SK-N-SH (cell line): ENCODE results near the gene DGKI. TPM values are rescaled to one million over a fixed set of nuclear protein-coding genes. Genes with fewer than 3 reads are reported as not detected.

Experiments
- CTCF ChIA-PET: fragments of 300-600, 350-600 bp; formaldehyde crosslinking; extraction: SDS; loops from one replicate; lab custom pipeline; 2021; lab: Yijun Ruan, JAX
- POLR2A ChIA-PET: fragments of 350-600 bp; sonication (Branson Sonifier 250); formaldehyde crosslinking; extraction: SDS; loops from one replicate; lab custom pipeline; 2020; ENCODE audit warnings: antibody characterized with exemption, inconsistent platforms; lab: Yijun Ruan, JAX
- DNase-seq: peaks from one replicate; pipeline ENCODE4 v3.0.0; 2012
- H2AFZ ChIP-seq: fragments of 200-600 bp; sonication (generic); 2 replicates; pipeline ENCODE4 v1.8.1; 2016; ENCODE audit warnings: antibody characterized with exemption, mild to moderate bottlenecking, low read depth
- H3F3A ChIP-seq: fragments of 200-600 bp; sonication (generic); replicated peaks from 2 replicates; pipeline ENCODE3; 2016; ENCODE audit warnings: antibody characterized with exemption, mild to moderate bottlenecking; ENCODE audit not compliant: insufficient read depth
- H3K27ac ChIP-seq, 2 experiments: fragments of 200-500 bp in 1 of 2; fragments of 200-600 bp in 1 of 2; sonication (Bioruptor generic) in 1 of 2; sonication (generic), shearing (Covaris generic) in 1 of 2; 2 replicates each; pipeline versions ENCODE4 v1.5.1 to v1.6.1; 2014 to 2016; ENCODE audit warnings: low read depth in 2 of 2, inconsistent platforms in 1 of 2, low read length in 1 of 2, mild to moderate bottlenecking in 1 of 2, mixed read lengths in 1 of 2
- H3K27me3 ChIP-seq: fragments of 200-600 bp; sonication (generic), shearing (Covaris generic); 2 replicates; pipeline ENCODE4 v1.6.1; 2016; ENCODE audit warnings: mixed run types; ENCODE audit not compliant: insufficient read depth
- H3K36me3 ChIP-seq, 2 experiments: fragments of 200-500 bp in 1 of 2; fragments of 200-600 bp in 1 of 2; sonication (Bioruptor generic) in 1 of 2; sonication (generic) in 1 of 2; replicated peaks in 1 of 2; 2 replicates each; pipeline versions ENCODE3 to v1.5.1; 2014 to 2016; ENCODE audit warnings: low read length in 1 of 2, mild to moderate bottlenecking in 1 of 2; ENCODE audit not compliant: insufficient read depth in 2 of 2, control insufficient read depth in 1 of 2
- H3K4me1 ChIP-seq, 2 experiments: fragments of 200-500 bp in 1 of 2; fragments of 200-600 bp in 1 of 2; sonication (Bioruptor generic) in 1 of 2; sonication (generic), shearing (Covaris generic) in 1 of 2; 2 replicates each; pipeline versions ENCODE4 v1.5.1 to v1.6.1; 2014 to 2016; ENCODE audit warnings: low read depth in 1 of 2, low read length in 1 of 2, mixed run types in 1 of 2; ENCODE audit not compliant: insufficient read depth in 2 of 2, control insufficient read depth in 1 of 2
- H3K4me2 ChIP-seq: fragments of 200-600 bp; sonication (generic), shearing (Covaris generic); 2 replicates; pipeline ENCODE4 v1.6.1; 2017; ENCODE audit warnings: mixed run types
- H3K4me3 ChIP-seq, 2 experiments: fragments of 200-500 bp in 1 of 2; fragments of 200-600 bp in 1 of 2; sonication (Bioruptor generic) in 1 of 2; sonication (generic), shearing (Covaris generic) in 1 of 2; 2 replicates each; pipeline versions ENCODE4 v1.5.1 to v1.8.1; 2014 to 2016; ENCODE audit warnings: low read depth in 2 of 2, inconsistent platforms in 1 of 2, low read length in 1 of 2, mild to moderate bottlenecking in 1 of 2, mixed read lengths in 1 of 2, moderate library complexity in 1 of 2
- H3K79me2 ChIP-seq: fragments of 200-600 bp; sonication (generic); 2 replicates; pipeline ENCODE4 v1.8.1; 2017; ENCODE audit warnings: mild to moderate bottlenecking; ENCODE audit not compliant: insufficient read depth
- H3K9ac ChIP-seq: fragments of 200-600 bp; sonication (generic); 2 replicates; pipeline ENCODE4 v1.6.1; 2017; ENCODE audit warnings: mixed run types
- H3K9me2 ChIP-seq: fragments of 200-600 bp; sonication (generic); 2 replicates; pipeline ENCODE4 v1.6.1; 2017; ENCODE audit warnings: mixed run types
- H3K9me3 ChIP-seq: fragments of 200-600 bp; sonication (generic); 2 replicates; pipeline ENCODE4 v1.6.1; 2017; ENCODE audit warnings: mixed run types, mild to moderate bottlenecking, moderate library complexity
- H4K20me1 ChIP-seq: fragments of 200-600 bp; sonication (generic); 2 replicates; pipeline ENCODE4 v1.6.1; 2017; ENCODE audit warnings: mild to moderate bottlenecking, mixed run types; ENCODE audit not compliant: insufficient read depth
- CTCF ChIP-seq: fragments of 200-600 bp; sonication (generic); IDR thresholded peaks from 2 replicates; pipeline ENCODE4 v1.6.1; 2017; ENCODE audit warnings: antibody characterized with exemption, mild to moderate bottlenecking, moderate library complexity
- IRF3 ChIP-seq: fragments of 150-350 bp; IDR thresholded peaks from 2 replicates; pipeline ENCODE4 v1.6.1; 2016; ENCODE audit warnings: mild to moderate bottlenecking, low read depth, low read length
- PBX3 ChIP-seq: IDR thresholded peaks from 2 replicates; pipeline ENCODE4; 2012
- SIN3A ChIP-seq: IDR thresholded peaks from 2 replicates; pipeline ENCODE4 v1.6.1; 2012; ENCODE audit warnings: low read depth, mild to moderate bottlenecking, low read length, moderate library complexity, borderline replicate concordance
- TAF1 ChIP-seq: IDR thresholded peaks from 2 replicates; pipeline ENCODE4 v1.6.1; 2012; ENCODE audit warnings: low read depth, mild to moderate bottlenecking, low read length, moderate library complexity, borderline replicate concordance
- USF2 ChIP-seq: fragments of 150-350 bp; IDR thresholded peaks from 2 replicates; pipeline ENCODE4 v1.6.1; 2017; ENCODE audit warnings: antibody characterized with exemption, low read length, low read depth, borderline replicate concordance
- YY1 ChIP-seq: IDR thresholded peaks from 2 replicates; pipeline ENCODE4 v1.4.0; 2012; ENCODE audit warnings: low read depth, mild to moderate bottlenecking
- ZBTB33 ChIP-seq: IDR thresholded peaks from 2 replicates; pipeline ENCODE4 v1.4.0; 2012; ENCODE audit warnings: low read depth, borderline replicate concordance
- WGBS: methylation state at CpG from one replicate; pipeline ENCODE4 v1.1.6; 2017; ENCODE audit warnings: low lambda C conversion rate; 5-methylcytosine and 5-hydroxymethylcytosine counted together
- polyA plus RNA-seq, 3 experiments: library from polyadenylated mRNA; depleted of rRNA; stranded (reverse); fragments of >200 nt; gene quantifications; 2 replicates each; pipeline ENCODE4 v1.2.3, GENCODE V29; 2012

DGKI gene
- polyA plus RNA-seq, 1 of the 3 experiments (the other 2 are of a cell fraction): 1.3 TPM

- TF ChIP-seq CTCF: no peak
- no peak for DNase-seq
- Histone ChIP-seq H3K4me2 (no peak overlapping the region), H3K9me3 (no peaks in the 10 kb centered on the region), H3K4me3 (no peak overlapping the region), H3K9me2 (no peaks in the 10 kb centered on the region), H3F3A (peaks cover 8% of the 10 kb centered on the region), H3K9ac (no peak overlapping the region), H3K27me3 (no peaks in the 10 kb centered on the region), H3K4me1 (peaks cover 0 to 11% of the 10 kb centered on the region in 2 experiments; a peak in 2 of 4 replicates), H3K79me2 (no peaks in the 10 kb centered on the region), H4K20me1 (no peaks in the 10 kb centered on the region), H3K36me3 (peaks cover 0 to 2% of the 10 kb centered on the region in 2 experiments), H3K27ac (no peak overlapping the region), H2AFZ (no peak overlapping the region)
- WGBS: 82% methylated on average over 3 of the region's 3 CpGs
- ChIA-PET CTCF (interaction anchor here (0.8 to 1.6 kb wide), 3 partner anchors 12 to 60 kb away, joined by 3 read pairs; no protein-coding TSS in a partner anchor), POLR2A (no interaction called here)
These were observed 151.3 kb downstream of the DGKI start for GRCh38 chr7:137695494-137695893.

- H3K9me3 ChIP-seq: no peaks in the 10 kb centered on the region
- no peaks in the 10 kb centered on the region for H4K20me1 ChIP-seq
- H3K9ac ChIP-seq: no peak overlapping the region
- H2AFZ ChIP-seq: no peak overlapping the region
- H3K79me2 ChIP-seq: no peaks in the 10 kb centered on the region
- TF ChIP-seq IRF3 (no peak), USF2 (no peak), ZBTB33 (no peak), YY1 (no peak), PBX3 (no peak), TAF1 (no peak), SIN3A (no peak)
- H3K27me3 ChIP-seq: no peaks in the 10 kb centered on the region
- H3K27ac ChIP-seq: no peak overlapping the region
- POLR2A ChIA-PET: no interaction called here
- H3F3A ChIP-seq: peaks cover 8% of the 10 kb centered on the region
- H3K4me1 ChIP-seq: peaks cover 0 to 11% of the 10 kb centered on the region in 2 experiments; a peak in 2 of 4 replicates
- CTCF ChIA-PET: interaction anchor here (0.6 to 1.6 kb wide), 3 partner anchors 9 to 61 kb away, joined by 3 read pairs; no protein-coding TSS in a partner anchor
- peaks cover 0 to 2% of the 10 kb centered on the region in 2 experiments for H3K36me3 ChIP-seq
- H3K4me2 ChIP-seq: no peak overlapping the region
- no peak for DNase-seq
- H3K9me2 ChIP-seq: no peaks in the 10 kb centered on the region
- H3K4me3 ChIP-seq: no peak overlapping the region
- 71% methylated on average over 2 of the region's 2 CpGs for whole genome bisulfite sequencing
These were observed 152.4 kb downstream of the DGKI start for GRCh38 chr7:137694405-137694804.
